CD8-positive, alpha-beta memory T cell (primary cell): ENCODE measurements around the gene ZNF799. TPM values are rescaled to one million over a fixed set of nuclear protein-coding genes. Genes with fewer than 3 reads are reported as not detected.
A peak's percentile ranks its signal among the peaks of the same experiment; 100 is the strongest.
"Not testable (repeated sequence)": the region's sequence is repeated elsewhere in the genome, so short reads cannot be mapped to it uniquely, and the experiment has no call there.

Source experiments
- CTCF ChIA-PET: fragments of 350-600 bp; sonication (Branson Sonifier 250); formaldehyde crosslinking; loops from one replicate; lab custom pipeline; 2021; ENCODE audit warnings: antibody characterized with exemption; lab: Charles Lee
- POLR2A ChIA-PET: fragments of 350-600 bp; sonication (Branson Sonifier 250); formaldehyde crosslinking; loops from one replicate; lab custom pipeline; 2021; ENCODE audit warnings: antibody characterized with exemption; lab: Charles Lee
- DNase-seq, 5 donors: peaks; one replicate each; pipeline versions ENCODE4 v3.0.0 to v3.0.0-alpha.2; 2020 to 2022; ENCODE audit warnings: mixed read lengths in 1 of 5
- H3K27ac ChIP-seq: one replicate; pipeline ENCODE4 v1.7.0; 2013; ENCODE audit warnings: low read depth, mild to moderate bottlenecking, low read length, moderate library complexity
- H3K27me3 ChIP-seq: 2 replicates; pipeline ENCODE4 v1.7.0; 2013; ENCODE audit warnings: low read length, mild to moderate bottlenecking; ENCODE audit not compliant: insufficient read depth, poor library complexity, severe bottlenecking
- H3K36me3 ChIP-seq: 2 replicates; pipeline ENCODE4 v1.7.0; 2013; ENCODE audit warnings: mild to moderate bottlenecking, low read length, moderate library complexity; ENCODE audit not compliant: insufficient read depth
- H3K4me1 ChIP-seq: 2 replicates; pipeline ENCODE4 v1.7.0; 2013; ENCODE audit warnings: mild to moderate bottlenecking, low read length, moderate library complexity; ENCODE audit not compliant: insufficient read depth
- H3K4me3 ChIP-seq: 2 replicates; pipeline ENCODE4 v1.7.0; 2013; ENCODE audit warnings: mild to moderate bottlenecking, low read length
- H3K9me3 ChIP-seq: 2 replicates; pipeline ENCODE4 v1.7.0; 2013; ENCODE audit warnings: mild to moderate bottlenecking, low read length
- H3K27ac Mint-ChIP-seq, 8 donors: one replicate each; pipeline ENCODE4 v1.8.0; 2020 to 2021; ENCODE audit warnings: mixed read lengths in 8 of 8, mild to moderate bottlenecking in 6 of 8, inconsistent platforms in 3 of 8, moderate library complexity in 3 of 8
- H3K27me3 Mint-ChIP-seq, 2 donors: one replicate each; pipeline ENCODE4 v1.8.0; 2020 to 2021; ENCODE audit warnings: mixed read lengths in 2 of 2, mild to moderate bottlenecking in 1 of 2, moderate library complexity in 1 of 2
- H3K36me3 Mint-ChIP-seq, 3 donors: one replicate each; pipeline ENCODE4 v1.8.0; 2020 to 2021; ENCODE audit warnings: mixed read lengths in 3 of 3, inconsistent platforms in 1 of 3, mild to moderate bottlenecking in 1 of 3
- H3K4me1 Mint-ChIP-seq, 3 donors: one replicate each; pipeline ENCODE4 v1.8.0; 2020 to 2021; ENCODE audit warnings: mixed read lengths in 3 of 3, inconsistent platforms in 1 of 3, mild to moderate bottlenecking in 1 of 3
- H3K4me3 Mint-ChIP-seq, 7 donors: one replicate each; pipeline ENCODE4 v1.8.0; 2020 to 2021; ENCODE audit warnings: mixed read lengths in 7 of 7, mild to moderate bottlenecking in 6 of 7, moderate library complexity in 4 of 7, inconsistent platforms in 2 of 7
- H3K9me3 Mint-ChIP-seq, 5 donors: one replicate each; pipeline ENCODE4 v1.8.0; 2020 to 2022; ENCODE audit warnings: mixed read lengths in 5 of 5, mild to moderate bottlenecking in 3 of 5, moderate library complexity in 2 of 5, inconsistent platforms in 1 of 5
- polyA plus RNA-seq: library from polyadenylated mRNA; unstranded; fragments of 300-500 nt; fragmentation: Illumina TruSeq; gene quantifications from one replicate; pipeline ENCODE4 v1.2.3, GENCODE V29; 2021
- total RNA-seq, 2 experiments: library from RNA; stranded (reverse); gene quantifications; one replicate each; pipeline ENCODE4 v1.2.3, GENCODE V29; 2021

ZNF799 gene
- total RNA-seq (1 to 10 TPM; 3.6 TPM), polyA plus RNA-seq (7.2 TPM)

DNA sequence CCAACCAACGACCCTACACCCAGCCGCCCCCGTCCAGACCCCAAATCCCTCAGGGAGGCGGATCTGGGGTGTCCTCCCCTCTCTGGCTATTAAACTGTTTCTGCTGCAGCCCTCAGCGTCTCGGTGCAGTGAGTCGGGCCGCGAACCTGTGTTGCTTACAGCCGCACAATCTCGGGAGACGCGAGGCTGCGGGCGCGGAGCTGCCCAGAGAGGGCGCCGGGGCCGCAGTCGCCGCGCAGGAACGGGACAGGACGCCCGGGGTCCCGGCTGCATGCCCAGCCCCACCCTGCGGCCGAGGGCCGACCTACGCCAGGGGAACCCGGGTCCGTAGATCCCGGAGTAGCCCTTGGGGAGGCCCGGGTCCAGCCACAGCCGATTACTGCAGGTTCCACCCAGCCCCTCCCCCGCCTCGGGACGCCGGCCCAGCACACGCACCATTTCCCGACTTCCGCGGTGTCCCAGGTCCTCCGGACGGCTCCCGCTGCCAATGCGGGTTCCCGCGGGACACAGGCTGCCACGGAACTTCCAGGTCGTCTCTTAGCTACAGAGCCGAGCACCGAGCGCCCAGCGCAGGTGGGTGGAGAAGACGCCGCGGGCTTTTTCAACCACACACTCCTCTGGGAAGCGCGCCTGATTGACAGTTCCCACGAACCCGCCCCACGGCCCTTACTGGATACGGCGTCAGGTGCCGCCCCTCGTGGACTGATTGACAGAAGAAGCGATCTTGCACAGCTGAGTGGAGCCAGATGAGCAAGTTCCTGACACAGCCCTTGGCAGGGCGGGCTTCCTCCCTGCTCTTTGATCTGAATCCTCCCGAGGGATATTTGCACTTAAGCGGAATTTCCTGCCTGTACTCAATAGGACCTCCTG is at the start of gene ZNF799:
TSS of gene ZNF799 (minus strand) at position 639 of the 870 bp plus-strand sequence. CDS start at position 438, 201 bp downstream.
- peaks cover 0 to 6% (median 2%) of the 10 kb centered on the region in 5 donors for H3K9me3 Mint-ChIP-seq
- ChIA-PET POLR2A (interaction anchor here (1.0 kb wide), 1 partner anchor 40 kb away, joined by 4 read pairs; the partner anchor contains the start of gene ZNF443), CTCF (interaction anchor here (0.7 kb wide), 1 partner anchor 77 kb away, joined by 3 read pairs; no protein-coding TSS in a partner anchor)
- H3K36me3 ChIP-seq = no peaks in the 10 kb centered on the region
- H3K4me1 Mint-ChIP-seq = peaks cover 21 to 37% (median 25%) of the 10 kb centered on the region in 3 donors
- peak; percentile 66 to 86 (median 76) for DNase-seq
- peak within 1 kb of the TSS; percentile 9 for H3K27ac ChIP-seq
- no peaks in the 10 kb centered on the region for H3K9me3 ChIP-seq
- peaks cover 3% of the 10 kb centered on the region for H3K4me1 ChIP-seq
- peak within 1 kb of the TSS; percentile 57 to 96 (median 91) for H3K27ac Mint-ChIP-seq
- peak within 1 kb of the TSS; percentile 82 for H3K4me3 ChIP-seq
- no peaks in the 10 kb centered on the region for H3K27me3 ChIP-seq
- H3K27me3 Mint-ChIP-seq = peaks cover 0 to 7% of the 10 kb centered on the region in 2 donors
- peaks cover 5 to 13% (median 8%) of the 10 kb centered on the region in 3 donors for H3K36me3 Mint-ChIP-seq
- H3K4me3 Mint-ChIP-seq = peak within 1 kb of the TSS; percentile 87 to 100 (median 95)

GRCh38 chr19:12450844-12451243 is 49.8 kb upstream of the ZNF799 start:
- no peaks in the 10 kb centered on the region for H3K4me1 Mint-ChIP-seq
- CTCF ChIA-PET = no interaction called here
- Histone ChIP-seq H3K27ac (no peak overlapping the region), H3K4me1 (no peaks in the 10 kb centered on the region), H3K4me3 (no peak overlapping the region), H3K36me3 (no peaks in the 10 kb centered on the region), H3K27me3 (no peaks in the 10 kb centered on the region), H3K9me3 (no peaks in the 10 kb centered on the region)
- H3K27ac Mint-ChIP-seq = no peak overlapping the region
- no peak overlapping the region for H3K4me3 Mint-ChIP-seq
- H3K27me3 Mint-ChIP-seq = peaks cover 0 to 8% of the 10 kb centered on the region in 2 donors
- H3K9me3 Mint-ChIP-seq = peaks cover 20 to 48% (median 30%) of the 10 kb centered on the region in 5 donors
- peaks cover 6 to 47% (median 9%) of the 10 kb centered on the region in 3 donors for H3K36me3 Mint-ChIP-seq
- POLR2A ChIA-PET = no interaction called here
- no peak for DNase-seq

DNA sequence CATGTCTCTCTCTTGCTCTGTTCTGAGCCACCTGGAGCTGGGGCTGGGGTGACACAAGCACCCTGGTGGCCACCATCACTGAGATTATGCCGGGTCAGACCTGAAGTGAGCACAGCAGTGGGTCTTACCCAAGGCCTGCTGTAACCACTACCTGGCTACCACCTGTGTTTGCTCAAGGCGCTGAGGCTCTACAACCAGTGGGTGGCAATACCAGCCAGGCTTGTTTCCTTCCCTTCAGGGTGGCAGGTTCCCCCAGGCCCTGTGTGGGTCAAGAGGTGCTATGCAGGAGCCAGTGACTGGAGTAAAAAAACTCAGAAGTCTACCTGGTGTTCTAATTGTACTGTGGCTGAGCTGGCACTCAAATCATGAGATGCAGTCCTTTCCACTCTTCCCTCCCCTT is 47.7 kb upstream of the ZNF799 start:
- H3K36me3 Mint-ChIP-seq = peaks cover 6 to 48% (median 9%) of the 10 kb centered on the region in 3 donors
- DNase-seq = no peak
- no peak overlapping the region for H3K27ac ChIP-seq
- no peak overlapping the region for H3K4me3 Mint-ChIP-seq
- peaks cover 24 to 45% (median 34%) of the 10 kb centered on the region in 5 donors for H3K9me3 Mint-ChIP-seq
- H3K4me1 ChIP-seq = no peaks in the 10 kb centered on the region
- H3K4me1 Mint-ChIP-seq = no peaks in the 10 kb centered on the region
- ChIA-PET CTCF (no interaction called here), POLR2A (no interaction called here)
- no peak overlapping the region for H3K27ac Mint-ChIP-seq
- no peaks in the 10 kb centered on the region for H3K27me3 ChIP-seq
- H3K36me3 ChIP-seq = no peaks in the 10 kb centered on the region
- H3K27me3 Mint-ChIP-seq = peaks cover 0 to 8% of the 10 kb centered on the region in 2 donors
- H3K4me3 ChIP-seq = no peak overlapping the region
- no peaks in the 10 kb centered on the region for H3K9me3 ChIP-seq

GRCh38 chr19:12440541-12441316 is 39.7 kb upstream of the ZNF799 start, which contains the start of gene ZNF443:
Gene ZNF443, minus strand, starts transcription at chr19:12441021. Its CDS starts 107 bp downstream, at chr19:12440914.
- Histone ChIP-seq H3K27ac (peak within 1 kb of the TSS; percentile 67), H3K27me3 (no peaks in the 10 kb centered on the region), H3K4me3 (peak within 1 kb of the TSS; percentile 78), H3K4me1 (no peaks in the 10 kb centered on the region), H3K36me3 (no peaks in the 10 kb centered on the region), H3K9me3 (no peaks in the 10 kb centered on the region)
- POLR2A ChIA-PET = interaction anchor here (0.9 to 1.2 kb wide), 3 partner anchors 40 to 107 kb away, joined by 4 to 6 read pairs (median 4); partner anchors contain the start of genes ZNF563 and ZNF799
- peak; percentile 94 to 99 (median 97) for DNase-seq
- Mint-ChIP-seq H3K4me3 (peak within 1 kb of the TSS; percentile 93 to 100 (median 99)), H3K27me3 (no peaks in the 10 kb centered on the region), H3K4me1 (peaks cover 16 to 33% (median 23%) of the 10 kb centered on the region in 3 donors), H3K27ac (peak within 1 kb of the TSS; percentile 65 to 97 (median 97)), H3K9me3 (peaks cover 6 to 12% (median 10%) of the 10 kb centered on the region in 5 donors), H3K36me3 (peaks cover 7 to 22% (median 8%) of the 10 kb centered on the region in 3 donors)
- CTCF ChIA-PET = no interaction called here

DNA sequence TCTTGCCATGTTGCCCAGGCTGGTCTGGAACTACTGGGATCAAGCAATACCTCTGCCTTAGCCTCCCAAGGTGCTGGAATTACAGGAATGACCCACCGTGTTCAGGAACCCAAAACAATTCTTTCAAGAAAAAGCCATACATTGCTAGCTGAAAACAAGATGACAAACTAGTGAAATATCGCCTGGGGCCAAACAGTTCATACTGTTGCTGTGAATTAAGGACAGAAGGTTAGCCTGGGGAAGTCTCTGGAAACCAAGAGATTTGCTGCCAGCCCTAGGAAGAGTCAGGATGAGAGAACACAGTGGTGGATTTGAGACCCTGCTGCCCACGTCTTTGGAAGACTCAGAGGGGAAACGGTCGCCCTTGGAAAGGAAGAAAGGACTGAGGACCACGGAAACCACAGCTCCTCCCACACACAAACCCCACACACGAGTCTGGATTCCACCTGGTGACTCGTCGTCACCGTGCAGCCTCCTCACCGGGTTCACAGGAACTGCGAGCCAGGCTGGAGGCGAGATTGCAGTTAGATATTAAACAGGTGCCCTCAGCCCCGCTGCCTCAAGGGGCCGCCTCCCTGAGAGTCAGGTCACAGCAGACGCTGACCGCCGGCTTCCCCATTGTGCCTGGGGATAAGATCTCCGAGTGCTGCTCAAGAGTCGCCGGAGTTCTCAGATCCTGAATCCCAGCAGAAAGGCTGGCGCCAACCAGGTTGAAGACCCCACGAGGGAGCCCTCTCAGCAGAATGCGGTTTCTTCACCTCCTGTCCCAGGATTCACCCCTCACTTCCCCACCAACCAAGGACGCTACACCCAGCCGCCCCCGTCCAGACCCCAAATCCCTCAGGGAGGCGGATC is 38.8 kb upstream of the ZNF799 start:
- H3K4me1 Mint-ChIP-seq = peaks cover 16 to 33% (median 23%) of the 10 kb centered on the region in 3 donors
- POLR2A ChIA-PET = interaction anchor here (1.2 kb wide), 2 partner anchors 39 to 107 kb away, joined by 4 to 6 read pairs; partner anchors contain the start of genes ZNF563 and ZNF799
- peak; percentile 8 to 61 (median 38) for DNase-seq
- H3K36me3 Mint-ChIP-seq = peaks cover 10 to 26% (median 11%) of the 10 kb centered on the region in 3 donors
- H3K36me3 ChIP-seq, H3K27me3 Mint-ChIP-seq, H3K9me3 ChIP-seq, CTCF ChIA-PET, H3K4me1 ChIP-seq, H3K27me3 ChIP-seq: not testable (repeated sequence)
- peak overlapping the region; percentile 47 to 97 (median 88) for H3K27ac Mint-ChIP-seq
- H3K27ac ChIP-seq = peak overlapping the region; percentile 67
- H3K9me3 Mint-ChIP-seq = peaks cover 4 to 13% (median 9%) of the 10 kb centered on the region in 5 donors
- peak overlapping the region; percentile 85 to 100 (median 98) for H3K4me3 Mint-ChIP-seq
- H3K4me3 ChIP-seq = peak overlapping the region; percentile 78

- H3K36me3 ChIP-seq = peaks cover 10% of the 10 kb centered on the region
- peaks cover 16% of the 10 kb centered on the region for H3K9me3 ChIP-seq
- H3K4me3 ChIP-seq, H3K27me3 Mint-ChIP-seq, H3K27ac ChIP-seq, CTCF ChIA-PET, DNase-seq, POLR2A ChIA-PET, H3K4me1 Mint-ChIP-seq, H3K4me1 ChIP-seq, H3K4me3 Mint-ChIP-seq, H3K27me3 ChIP-seq, H3K27ac Mint-ChIP-seq: not testable (repeated sequence)
- H3K9me3 Mint-ChIP-seq = peaks cover 35 to 77% (median 43%) of the 10 kb centered on the region in 5 donors
- H3K36me3 Mint-ChIP-seq = peaks cover 31 to 72% (median 58%) of the 10 kb centered on the region in 3 donors
These were observed 29.7 kb upstream of the ZNF799 start for GRCh38 chr19:12430726-12431299.

DNA sequence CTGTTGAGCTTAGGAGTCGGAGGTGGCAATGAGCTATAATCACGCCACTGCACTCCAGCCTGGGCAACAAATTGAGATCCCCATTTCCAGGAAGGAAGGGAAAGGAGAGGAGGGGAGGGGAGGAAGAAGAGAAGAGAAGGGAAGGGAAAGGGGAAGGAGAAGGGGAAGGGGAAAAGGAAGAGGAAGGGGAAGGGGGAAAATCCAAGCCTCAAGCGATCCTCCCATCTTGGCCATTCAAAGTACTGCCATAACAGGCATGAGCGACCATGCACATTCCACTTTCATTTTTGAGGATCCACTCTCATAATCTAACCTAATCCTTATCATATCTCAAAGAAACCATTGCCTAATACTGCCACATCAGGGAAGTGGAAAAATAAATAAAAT is 24.8 kb upstream of the ZNF799 start:
- Histone ChIP-seq H3K27me3 (no peaks in the 10 kb centered on the region), H3K36me3 (peaks cover 2% of the 10 kb centered on the region), H3K4me1 (no peaks in the 10 kb centered on the region), H3K27ac (no peak overlapping the region), H3K4me3 (no peak overlapping the region), H3K9me3 (peaks cover 7% of the 10 kb centered on the region)
- ChIA-PET POLR2A (no interaction called here), CTCF (no interaction called here)
- H3K9me3 Mint-ChIP-seq = peaks cover 22 to 73% (median 43%) of the 10 kb centered on the region in 5 donors
- no peak overlapping the region for H3K4me3 Mint-ChIP-seq
- H3K4me1 Mint-ChIP-seq = no peaks in the 10 kb centered on the region
- no peaks in the 10 kb centered on the region for H3K27me3 Mint-ChIP-seq
- peak overlapping the region in 1 of 8 donors; percentile 24 for H3K27ac Mint-ChIP-seq
- peaks cover 13 to 67% (median 37%) of the 10 kb centered on the region in 3 donors for H3K36me3 Mint-ChIP-seq
- no peak for DNase-seq
